Measurements from ENCODE around the gene PARN.

The PARN gene

GRCh38 chr16:14394834-14395233 is 235.2 kb downstream of the PARN start:
- no peak for DNase-seq

GRCh38 chr16:14392960-14393359 is 237.1 kb downstream of the PARN start:
- no peak for DNase-seq

DNA sequence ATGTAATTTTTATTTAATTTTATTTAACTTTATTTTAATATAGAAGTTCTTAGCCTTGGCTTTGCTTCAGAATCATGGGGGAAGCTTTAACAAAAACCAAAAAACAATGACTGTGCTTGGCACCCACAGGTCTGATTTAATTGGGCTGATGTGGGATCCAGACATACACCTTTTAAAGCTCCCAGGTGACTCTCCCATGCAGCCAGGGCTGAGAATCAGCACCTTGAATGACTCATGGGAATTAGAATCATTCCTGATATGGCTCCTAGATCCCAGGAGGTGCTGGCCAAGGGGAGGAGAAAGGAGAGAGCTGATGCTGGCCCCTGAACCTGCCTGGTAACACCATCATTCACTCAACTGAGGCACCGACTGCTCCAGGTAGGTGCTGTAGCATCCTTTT is 240.7 kb downstream of the PARN start:
- no peak for DNase-seq

DNA sequence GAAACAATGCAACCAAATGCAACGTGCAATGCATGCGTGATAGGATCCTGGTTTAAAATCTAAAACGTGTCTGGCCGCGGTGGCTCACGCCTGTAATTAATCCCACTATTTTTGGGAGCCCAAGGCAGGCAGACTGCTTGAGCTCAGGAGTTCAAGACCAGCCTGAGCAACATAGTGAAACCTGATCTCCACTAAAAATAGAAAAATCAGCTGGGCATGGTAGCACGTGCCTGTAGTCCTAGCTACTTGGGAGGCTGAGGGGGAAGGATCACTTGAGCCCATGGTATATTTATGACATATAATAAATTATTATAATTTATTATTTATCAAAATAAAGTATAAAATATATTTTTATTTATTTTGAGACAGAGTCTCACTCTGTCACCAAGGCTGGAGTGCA is 241.8 kb downstream of the PARN start:
- DNase-seq = no peak

- no peak for DNase-seq
Observed at GRCh38 chr16:14386115-14386514, 243.9 kb downstream of the PARN start.
